ENCODE data around the gene FLOT1. TPM values are rescaled to one million over a fixed set of nuclear protein-coding genes. Genes with fewer than 3 reads are reported as not detected.

FLOT1 gene
- total and polyA plus RNA-seq, 2 of the 13 experiments (the other 11 are each of a cell fraction or from before 2014, with no cell fraction given), result 82.3 to 130 TPM

DNA sequence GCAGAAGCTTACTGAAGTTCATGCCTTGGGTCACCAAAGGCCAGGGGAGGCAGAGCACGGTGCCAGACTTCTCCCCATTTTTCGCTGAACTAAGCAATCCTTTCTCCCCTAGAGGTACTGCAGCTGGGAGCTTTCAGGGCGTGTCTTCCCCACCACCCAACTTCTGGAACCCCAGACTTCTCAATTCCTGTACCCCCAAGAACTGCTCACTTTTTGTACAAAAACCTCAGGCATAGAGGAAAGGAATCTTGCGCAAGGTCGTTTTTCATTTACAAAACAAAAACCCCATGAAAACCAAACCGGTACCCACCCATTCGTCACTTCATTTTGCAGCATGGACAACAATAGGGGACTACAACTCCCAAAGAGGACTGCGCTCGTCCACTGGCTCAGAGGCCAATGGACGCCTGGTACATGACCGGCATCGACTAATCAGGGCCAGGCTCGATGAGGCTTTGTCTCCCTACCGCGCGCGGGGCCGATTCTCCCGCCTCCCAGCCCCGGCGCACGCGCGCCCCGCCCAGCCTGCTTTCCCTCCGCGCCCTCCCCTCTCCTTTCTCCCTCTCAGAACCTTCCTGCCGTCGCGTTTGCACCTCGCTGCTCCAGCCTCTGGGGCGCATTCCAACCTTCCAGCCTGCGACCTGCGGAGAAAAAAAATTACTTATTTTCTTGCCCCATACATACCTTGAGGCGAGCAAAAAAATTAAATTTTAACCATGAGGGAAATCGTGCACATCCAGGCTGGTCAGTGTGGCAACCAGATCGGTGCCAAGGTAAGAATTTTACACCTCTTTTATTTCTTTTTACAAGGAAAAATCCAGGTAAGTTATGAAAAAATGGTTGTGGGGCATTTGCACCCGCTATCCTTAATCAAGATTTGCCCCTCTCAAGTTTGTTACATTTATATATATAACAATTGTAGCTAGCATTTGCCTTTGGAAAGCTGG lies 22.4 kb downstream of the FLOT1 start, which contains the start of gene TUBB (continued):
- TF ChIP-seq MAX (IDR thresholded peaks at IDR 0.05) (peak; percentile 82), ZNF317 (CRISPR knock-in tag; IDR thresholded peaks at IDR 0.05) (0 out of 2 replicates have a peak, but pooled peaks have one; percentile 4), HES4 (CRISPR knock-in tag; IDR thresholded peaks at IDR 0.05; ENCODE audit: borderline replicate concordance) (peak; percentile 62; the same call in 1 of the 2 replicates), KDM4B (CRISPR knock-in tag; IDR thresholded peaks at IDR 0.05) (peak; percentile 63; the same call in 1 of the 2 replicates), FOXP1 (IDR thresholded peaks at IDR 0.05) (no peak; the same call in 1 of the 2 replicates), FOXP1 (CRISPR knock-in tag; IDR thresholded peaks at IDR 0.05) (peak; percentile 18), ZNF879 (CRISPR knock-in tag; IDR thresholded peaks at IDR 0.05) (no peak; the same call in 1 of the 2 replicates), NONO (IDR thresholded peaks at IDR 0.05) (no peak), NONO (CRISPR knock-in tag; conservative IDR thresholded peaks at IDR 0.05) (peak; percentile 74; the same call in 1 of the 2 replicates), HCFC1 (IDR thresholded peaks at IDR 0.05; ENCODE audit: low read depth, low read length) (peak; percentile 88), ADNP (CRISPR knock-in tag; IDR thresholded peaks at IDR 0.05) (no peak), ZNF281 (CRISPR knock-in tag; IDR thresholded peaks at IDR 0.05; ENCODE audit: borderline replicate concordance) (peak; percentile 66), FOSL2 (CRISPR knock-in tag; IDR thresholded peaks at IDR 0.05) (peak; percentile 54), FOXK1 (CRISPR knock-in tag; IDR thresholded peaks at IDR 0.05; ENCODE audit: borderline replicate concordance, low read depth) (peak; percentile 83), BHLHE40 (IDR thresholded peaks at IDR 0.05; ENCODE audit: low read length) (peak; percentile 51), TEAD3 (CRISPR knock-in tag; optimal IDR thresholded peaks at IDR 0.05; ENCODE audit: borderline replicate concordance) (peak; percentile 88), PAXIP1 (CRISPR knock-in tag; conservative IDR thresholded peaks at IDR 0.05) (peak; percentile 19), MTF2 (CRISPR knock-in tag; IDR thresholded peaks at IDR 0.05; ENCODE audit: borderline replicate concordance) (no peak), ELF1 (CRISPR knock-in tag; IDR thresholded peaks at IDR 0.05) (peak; percentile 13; the same call in 1 of the 2 replicates), PLSCR1 (CRISPR knock-in tag; IDR thresholded peaks at IDR 0.05; ENCODE audit: borderline replicate concordance) (0 out of 2 replicates have a peak, but pooled peaks have one; percentile 77), RXRB (CRISPR knock-in tag; IDR thresholded peaks at IDR 0.05; ENCODE audit: borderline replicate concordance) (peak; percentile 4; the same call in 1 of the 2 replicates), SAP130 (CRISPR knock-in tag; IDR thresholded peaks at IDR 0.05; ENCODE audit: low read depth) (peak; percentile 83)
- TF ChIP-seq, protein P1, sequence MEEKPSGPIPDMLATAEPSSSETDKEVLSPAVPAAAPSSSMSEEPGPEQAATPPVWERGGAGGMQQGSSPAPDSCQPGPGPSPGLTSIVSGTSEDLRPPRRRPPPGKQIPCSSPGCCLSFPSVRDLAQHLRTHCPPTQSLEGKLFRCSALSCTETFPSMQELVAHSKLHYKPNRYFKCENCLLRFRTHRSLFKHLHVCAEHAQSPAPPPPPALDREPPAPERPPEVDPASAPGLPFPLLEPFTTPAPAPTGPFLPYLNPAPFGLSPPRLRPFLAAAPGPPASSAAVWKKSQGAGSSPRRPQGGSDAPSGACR (CRISPR knock-in tag; IDR thresholded peaks at IDR 0.05), result no peak
